ENCODE data around the gene AZIN2. TPM values are rescaled to one million over a fixed set of nuclear protein-coding genes. Genes with fewer than 3 reads are reported as not detected.
A peak's percentile ranks its signal among the peaks of the same experiment; 100 is the strongest.

Gene AZIN2
- total and polyA plus RNA-seq, 9 of the 15 experiments (the other 6 are each of a cell fraction or from before 2014, with no cell fraction given): 0.06 to 0.91 (median 0.42) TPM; not detected in 2

- WGBS (ENCODE audit: insufficient coverage, low coverage, missing lambda C conversion rate): 9% methylated on average over 2 of the region's 2 CpGs
- H3K79me2 ChIP-seq (ENCODE audit: control insufficient read depth, insufficient read depth, low read length): no peaks in the 10 kb centered on the region
- peaks cover 0 to 11% of the 10 kb centered on the region in 2 experiments; a peak in 3 of 5 replicates for H3K4me1 ChIP-seq (replicated peaks in 1 of 2; ENCODE audit: control insufficient read depth in 2 of 2, insufficient read depth in 2 of 2, low read length in 2 of 2)
- H3K36me3 ChIP-seq (ENCODE audit: control insufficient read depth, insufficient read depth, low read length): no peaks in the 10 kb centered on the region
- ChIA-PET POLR2A (no interaction called here), CTCF (ENCODE audit: low intra/inter-chr PET ratio) (no interaction called here)
- no peak overlapping the region for H3K27ac ChIP-seq (ENCODE audit: extremely low read depth, low read depth, low read length)
- intact Hi-C loops (cut with micrococcal nuclease): no loop called here
- no peak overlapping the region for H3K4me2 ChIP-seq (ENCODE audit: insufficient read depth, low read length)
- H3K9me1 ChIP-seq (ENCODE audit: control insufficient read depth, insufficient read depth, low read length): no peaks in the 10 kb centered on the region
- DNase-seq (ENCODE audit: extremely low read depth in 1 of 4, low spot score in 3 of 4) (peak in 3 of 4 experiments; percentile 34 to 39 (median 37)), ATAC-seq (peak; percentile 82), FAIRE-seq (no peak)
- in situ Hi-C loops (cut with MboI): no loop called here
- no peak overlapping the region for H3K9ac ChIP-seq (ENCODE audit: insufficient read depth in 1 of 2, low read depth in 2 of 2, low read length in 2 of 2)
- no peaks in the 10 kb centered on the region; a peak in 1 of 5 replicates for H3K27me3 ChIP-seq (ENCODE audit: control insufficient read depth in 2 of 2, insufficient read depth in 2 of 2, low read length in 2 of 2)
- H2AFZ ChIP-seq (ENCODE audit: low read depth, low read length): peak overlapping the region; percentile 27; the same call in 1 of the 2 replicates
- H3K4me3 ChIP-seq: no peak overlapping the region
- no peaks in the 10 kb centered on the region for H4K20me1 ChIP-seq (replicated peaks; ENCODE audit: control insufficient read depth, insufficient read depth, low read length)
- BruUV-seq (replicated peaks): no TSS peak
- H3K9me3 ChIP-seq (replicated peaks; ENCODE audit: control insufficient read depth, insufficient read depth, low read depth, low read length): no peaks in the 10 kb centered on the region
- TF ChIP-seq CBFA2T2 (conservative IDR thresholded peaks at IDR 0.05) (peak; percentile 38; the same call in 1 of the 2 replicates), TFE3 (CRISPR knock-in tag; IDR thresholded peaks at IDR 0.05) (peak; percentile 91), RAD51 (IDR thresholded peaks at IDR 0.05; ENCODE audit: borderline replicate concordance, low read depth) (peak; percentile 92), MBD2 (IDR thresholded peaks at IDR 0.05; ENCODE audit: borderline replicate concordance, low read depth) (no peak), REST (IDR thresholded peaks at IDR 0.05; ENCODE audit: borderline replicate concordance) (peak; percentile 35; the same call in 1 of the 2 replicates), REST (CRISPR knock-in tag; IDR thresholded peaks at IDR 0.05; ENCODE audit: low read depth) (no peak), PKNOX1 (IDR thresholded peaks at IDR 0.05) (no peak), NFYB (IDR thresholded peaks at IDR 0.05; ENCODE audit: extremely low read depth, insufficient read length) (peak; percentile 33), TOE1 (IDR thresholded peaks at IDR 0.05; ENCODE audit: borderline replicate concordance) (peak; percentile 88), TOE1 (CRISPR knock-in tag; IDR thresholded peaks at IDR 0.05; ENCODE audit: borderline replicate concordance, low read depth) (no peak), NRF1 (conservative IDR thresholded peaks at IDR 0.05 in 1 of 2, IDR thresholded peaks at IDR 0.05 in 1 of 2) (0 out of 4 replicates have a peak, but pooled peaks of 1 of the 2 experiments have one; percentile 7)
These were observed 35.7 kb upstream of the AZIN2 start for GRCh38 chr1:33045246-33045645.

All from K562 (cell line).